HG02840 (cell line): Measurements from ENCODE around the gene PTPRA.
"Not testable (repeated sequence)": the region's sequence is repeated elsewhere in the genome, so short reads cannot be mapped to it uniquely, and the experiment has no call there.

Experiments used
- ATAC-seq: cut with Tn5 transposase; IDR thresholded peaks from one replicate; pipeline ENCODE4 v1.9.1; 2021; ENCODE audit warnings: mild to moderate bottlenecking, moderate library complexity, moderate number of reproducible peaks; ENCODE audit not compliant: unreplicated experiment, low FRiP score

Gene PTPRA

GRCh38 chr20:3031524-3032147 lies 158.4 kb downstream of the PTPRA start:
- no peak for ATAC-seq

- no peak for ATAC-seq
Observed at GRCh38 chr20:3032624-3033023, 159.3 kb downstream of the PTPRA start.

- ATAC-seq: no peak
Observed at GRCh38 chr20:3037654-3038053, 164.4 kb downstream of the PTPRA start.

- ATAC-seq: no peak
Observed at GRCh38 chr20:3038454-3038853, 165.2 kb downstream of the PTPRA start.

GRCh38 chr20:3039426-3039825 lies 166.1 kb downstream of the PTPRA start:
- no peak for ATAC-seq

- ATAC-seq: no peak
Observed at GRCh38 chr20:3040086-3040485, 166.8 kb downstream of the PTPRA start.

- no peak for ATAC-seq
Observed at GRCh38 chr20:3041854-3042409, 168.7 kb downstream of the PTPRA start.

- no peak for ATAC-seq
Observed at GRCh38 chr20:3042625-3043024, 169.3 kb downstream of the PTPRA start.

- ATAC-seq: no peak
Observed at GRCh38 chr20:3043322-3043721, 170.0 kb downstream of the PTPRA start, which contains the start of gene GNRH2. Gene GNRH2 (plus strand): TSS chr20:3043622. CDS start chr20:3044415, 793 bp downstream.

- no peak for ATAC-seq
Observed at GRCh38 chr20:3044336-3044965, 171.2 kb downstream of the PTPRA start.

GRCh38 chr20:3045042-3045815 lies 171.9 kb downstream of the PTPRA start:
- peak; percentile 45 for ATAC-seq

- peak; percentile 87 for ATAC-seq
Observed at GRCh38 chr20:3045816-3046676, 172.8 kb downstream of the PTPRA start, which contains the start of gene MRPS26. Gene MRPS26 (plus strand): TSS chr20:3046052. CDS start chr20:3046069, 17 bp downstream.

- no peak for ATAC-seq
Observed at GRCh38 chr20:3046677-3047462, 173.6 kb downstream of the PTPRA start.

GRCh38 chr20:3047486-3048419 lies 174.5 kb downstream of the PTPRA start:
- ATAC-seq: no peak

- ATAC-seq: no peak
Observed at GRCh38 chr20:3051385-3052019, 178.2 kb downstream of the PTPRA start.

GRCh38 chr20:3059489-3059888 lies 186.2 kb downstream of the PTPRA start:
- no peak for ATAC-seq

GRCh38 chr20:3064119-3064518 lies 190.8 kb downstream of the PTPRA start:
- not testable (repeated sequence) for ATAC-seq
